Suprapubic skin (tissue), 4 donors: ENCODE measurements around the gene ZNF446. TPM values are rescaled to one million over a fixed set of nuclear protein-coding genes. Genes with fewer than 3 reads are reported as not detected.

Experiments used
- DNase-seq, 2 donors: peaks; one replicate each; pipeline ENCODE4 v3.0.0-alpha.2; 2019; ENCODE audit warnings: low spot score in 2 of 2
- H3K27ac ChIP-seq: fragments of 200-600 bp; sonication (generic); one replicate; pipeline ENCODE4 v1.5.1; 2019
- H3K27me3 ChIP-seq: fragments of 200-600 bp; sonication (generic); one replicate; pipeline ENCODE4 v1.5.1; 2019
- H3K36me3 ChIP-seq: fragments of 200-600 bp; sonication (generic); one replicate; pipeline ENCODE4 v1.5.1; 2019
- H3K4me1 ChIP-seq: fragments of 200-600 bp; sonication (generic); one replicate; pipeline ENCODE4 v1.5.1; 2019
- H3K4me3 ChIP-seq: fragments of 200-600 bp; sonication (generic); one replicate; pipeline ENCODE4 v1.5.1; 2019; ENCODE audit warnings: mild to moderate bottlenecking
- H3K9me3 ChIP-seq: fragments of 200-600 bp; sonication (generic); one replicate; pipeline ENCODE4 v1.5.1; 2019
- CTCF ChIP-seq, 2 donors: fragments of 200-600 bp in 1 of 2; fragments of 450-650 bp in 1 of 2; sonication (generic) in 1 of 2; IDR thresholded peaks; one replicate each; pipeline ENCODE4 v1.5.1; 2016 to 2019; ENCODE audit warnings: antibody characterized with exemption in 2 of 2, mild to moderate bottlenecking in 1 of 2, moderate library complexity in 1 of 2
- EP300 ChIP-seq: sonication (generic); formaldehyde crosslinking; IDR thresholded peaks from one replicate; pipeline ENCODE4 v1.6.1; 2017; ENCODE audit warnings: antibody characterized with exemption
- POLR2A ChIP-seq, 2 donors: fragments of 450-650 bp; IDR thresholded peaks; one replicate each; pipeline ENCODE4 v1.6.1; 2017; ENCODE audit warnings: antibody characterized with exemption in 2 of 2, mild to moderate bottlenecking in 2 of 2, moderate library complexity in 2 of 2
- POLR2AphosphoS5 ChIP-seq, 3 donors: sonication (generic); formaldehyde crosslinking; IDR thresholded peaks; one replicate each; pipeline ENCODE4 v1.6.1; 2017; ENCODE audit warnings: antibody characterized with exemption in 3 of 3
- WGBS: methylation state at CpG from one replicate; pipeline ENCODE4 v1.1.5; 2018; 5-methylcytosine and 5-hydroxymethylcytosine counted together
- total RNA-seq, 4 donors: library from RNA; depleted of rRNA; stranded (reverse); fragments of >200 nt; gene quantifications; one replicate each; pipeline ENCODE4 v1.1.0, GENCODE V29; 2016

Gene ZNF446
- total RNA-seq, result 10 to 100 TPM; 19.8 to 38.8 (median 24.0) TPM

DNA sequence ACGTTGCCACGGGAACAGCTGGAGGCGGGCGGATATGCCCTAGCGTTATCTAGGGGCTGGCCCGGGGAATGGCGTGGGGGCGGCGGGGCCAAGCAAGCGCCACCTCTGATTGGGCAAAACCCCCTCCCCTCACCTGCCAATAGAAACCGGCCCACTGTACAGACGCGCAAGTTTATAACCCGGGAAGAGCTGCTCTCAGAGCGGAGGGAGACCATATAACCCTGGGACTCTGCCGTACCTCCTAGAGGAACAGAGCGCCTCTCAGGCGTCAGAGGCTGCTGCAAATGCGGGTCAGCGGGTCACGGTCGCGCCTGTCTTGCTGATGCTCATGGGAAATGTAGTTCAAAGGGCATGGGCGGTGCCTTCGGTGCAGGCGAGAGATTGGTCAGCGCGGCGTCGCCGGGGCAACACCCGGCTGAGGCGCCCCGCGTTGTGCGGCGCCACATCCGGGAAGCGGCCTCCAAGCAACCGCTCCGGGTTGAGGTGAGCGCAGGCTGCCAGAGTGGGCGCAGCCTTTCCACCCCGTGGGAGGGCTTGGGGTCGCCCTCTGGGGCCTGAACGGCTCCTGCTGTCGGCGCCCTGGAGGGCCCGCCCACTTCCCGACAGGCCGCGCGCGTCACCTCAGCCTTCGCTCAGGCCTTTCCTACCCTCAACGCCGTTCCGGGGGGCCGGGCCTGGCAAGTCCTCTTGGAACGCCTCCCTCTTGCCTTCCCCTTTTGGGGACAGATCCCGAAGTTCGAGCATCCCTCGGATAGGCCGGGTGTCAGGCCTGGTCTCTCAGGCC lies at the start of gene ZNF446:
TSS of gene ZNF446 (plus strand) at position 639 of the 784 bp plus-strand sequence. CDS start 867 bp downstream, outside the sequence.
- Histone ChIP-seq H3K9me3 (no peaks in the 10 kb centered on the region), H3K27ac (peak within 1 kb of the TSS; percentile 77), H3K4me1 (peaks cover 20% of the 10 kb centered on the region), H3K4me3 (peak within 1 kb of the TSS; percentile 63), H3K27me3 (no peaks in the 10 kb centered on the region), H3K36me3 (peaks cover 49% of the 10 kb centered on the region)
- peak; percentile 99 for DNase-seq
- WGBS, result 0% methylated on average over 6 of the region's 64 CpGs
- TF ChIP-seq CTCF (IDR thresholded peaks at IDR 0.05) (no peak), POLR2A (IDR thresholded peaks at IDR 0.05) (peak in 1 of 2 donors; percentile 40), POLR2AphosphoS5 (IDR thresholded peaks at IDR 0.05) (peak in 2 of 3 donors; percentile 47 to 83)

DNA sequence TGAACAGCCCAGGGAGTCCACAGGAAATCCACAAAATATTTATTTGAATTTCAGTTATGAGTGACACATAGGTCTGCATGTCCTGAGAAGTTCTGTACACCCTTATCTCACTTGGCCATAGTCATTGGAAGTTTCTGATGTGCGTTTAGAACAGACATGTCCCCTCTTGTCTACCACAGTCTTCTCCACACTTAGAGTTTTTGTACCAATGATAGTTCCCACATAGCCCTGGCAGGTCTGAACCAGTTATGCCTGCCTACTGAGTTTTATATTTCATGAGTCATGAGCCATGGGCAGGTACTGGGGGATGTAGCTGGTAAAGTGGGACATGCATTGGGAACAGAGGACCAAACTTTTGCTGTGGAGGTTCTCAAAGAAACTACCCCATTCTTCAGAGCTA lies 47.5 kb upstream of the ZNF446 start:
- Histone ChIP-seq H3K36me3 (peaks cover 12% of the 10 kb centered on the region), H3K27me3 (no peaks in the 10 kb centered on the region), H3K27ac (peak overlapping the region; percentile 16), H3K4me1 (no peaks in the 10 kb centered on the region), H3K9me3 (peaks cover 38% of the 10 kb centered on the region), H3K4me3 (no peak overlapping the region)
- 74% methylated on average over 1 of the region's 1 CpG for WGBS
- no peak for DNase-seq
- TF ChIP-seq CTCF (IDR thresholded peaks at IDR 0.05), result no peak
- TF ChIP-seq POLR2AphosphoS5 (IDR thresholded peaks at IDR 0.05), result no peak
- TF ChIP-seq EP300, result no peak
- no peak for TF ChIP-seq POLR2A (IDR thresholded peaks at IDR 0.05)

DNA sequence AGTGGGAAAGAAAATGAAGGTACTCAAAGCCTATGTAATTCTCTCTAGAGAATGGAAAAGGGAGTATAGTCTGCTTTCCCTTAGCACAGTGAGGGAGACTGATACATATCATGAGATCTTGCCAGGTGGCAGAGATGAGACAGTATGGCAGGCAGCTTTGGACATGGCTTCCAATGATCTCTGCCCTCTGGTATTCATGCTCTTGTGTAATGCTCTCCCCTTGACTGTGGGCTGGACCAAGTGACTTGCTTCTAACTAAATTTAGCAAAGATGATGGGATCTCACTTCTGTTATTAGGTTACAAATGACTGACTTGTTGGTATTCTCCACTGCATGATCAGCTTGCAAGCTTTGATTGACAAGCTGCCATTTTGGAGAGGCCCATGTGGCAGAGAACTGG lies 46.4 kb upstream of the ZNF446 start:
- no peak overlapping the region for H3K4me3 ChIP-seq
- no peak overlapping the region for H3K27ac ChIP-seq
- DNase-seq, result no peak
- no peaks in the 10 kb centered on the region for H3K4me1 ChIP-seq
- H3K27me3 ChIP-seq, result no peaks in the 10 kb centered on the region
- TF ChIP-seq CTCF (IDR thresholded peaks at IDR 0.05) (no peak), EP300 (no peak), POLR2AphosphoS5 (IDR thresholded peaks at IDR 0.05) (no peak), POLR2A (IDR thresholded peaks at IDR 0.05) (no peak)
- peaks cover 50% of the 10 kb centered on the region for H3K9me3 ChIP-seq
- H3K36me3 ChIP-seq, result peaks cover 24% of the 10 kb centered on the region

DNA sequence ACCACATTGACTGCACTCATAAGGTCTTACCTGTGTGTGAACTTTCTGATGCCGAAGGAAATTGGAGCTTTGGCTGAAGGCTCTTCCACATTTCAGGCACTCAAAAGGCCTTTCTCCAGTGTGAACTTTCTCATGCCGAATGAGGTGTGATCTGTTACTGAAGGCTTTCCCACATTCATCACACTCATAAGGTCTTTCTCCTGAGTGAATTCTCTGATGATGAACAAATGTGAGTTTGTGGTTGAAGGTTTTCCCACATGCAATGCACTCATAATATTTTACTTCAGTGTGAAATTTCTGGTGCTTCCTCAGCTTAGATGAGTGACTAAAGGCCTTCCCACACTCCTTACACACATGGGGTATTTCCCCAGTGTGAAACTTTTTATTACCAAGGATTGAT lies 41.9 kb upstream of the ZNF446 start:
- H3K4me1 ChIP-seq, result peaks cover 2% of the 10 kb centered on the region
- H3K36me3 ChIP-seq, result peaks cover 56% of the 10 kb centered on the region
- TF ChIP-seq POLR2A (IDR thresholded peaks at IDR 0.05) (no peak), CTCF (IDR thresholded peaks at IDR 0.05) (no peak)
- DNase-seq, result no peak
- no peak overlapping the region for H3K27ac ChIP-seq
- peaks cover 60% of the 10 kb centered on the region for H3K9me3 ChIP-seq
- no peak overlapping the region for H3K4me3 ChIP-seq
- no peaks in the 10 kb centered on the region for H3K27me3 ChIP-seq
- WGBS, result 95% methylated on average over 2 of the region's 2 CpGs

GRCh38 chr19:58439576-58440554 lies 36.3 kb upstream of the ZNF446 start, which contains the start of gene ZNF132:
TSS of gene ZNF132 (minus strand) at chr19:58440153. CDS start at chr19:58439821, 332 bp downstream.
- Histone ChIP-seq H3K4me3 (peak within 1 kb of the TSS; percentile 59), H3K27me3 (peaks cover 13% of the 10 kb centered on the region), H3K4me1 (peaks cover 18% of the 10 kb centered on the region), H3K27ac (peak within 1 kb of the TSS; percentile 27), H3K9me3 (peaks cover 9% of the 10 kb centered on the region), H3K36me3 (peaks cover 31% of the 10 kb centered on the region)
- 14% methylated on average over 25 of the region's 59 CpGs for WGBS
- peak; percentile 98 for DNase-seq
- TF ChIP-seq POLR2AphosphoS5 (IDR thresholded peaks at IDR 0.05), result peak in 2 of 3 donors; percentile 43 to 99
- TF ChIP-seq POLR2A (IDR thresholded peaks at IDR 0.05), result no peak
- no peak for TF ChIP-seq CTCF (IDR thresholded peaks at IDR 0.05)
